Measurements from ENCODE around the gene UCHL3. TPM values are rescaled to one million over a fixed set of nuclear protein-coding genes. Genes with fewer than 3 reads are reported as not detected.

UCHL3 gene
- total RNA-seq, 4 donors from 2014 or later = 11.3 to 44.2 (median 25.6) TPM

DNA sequence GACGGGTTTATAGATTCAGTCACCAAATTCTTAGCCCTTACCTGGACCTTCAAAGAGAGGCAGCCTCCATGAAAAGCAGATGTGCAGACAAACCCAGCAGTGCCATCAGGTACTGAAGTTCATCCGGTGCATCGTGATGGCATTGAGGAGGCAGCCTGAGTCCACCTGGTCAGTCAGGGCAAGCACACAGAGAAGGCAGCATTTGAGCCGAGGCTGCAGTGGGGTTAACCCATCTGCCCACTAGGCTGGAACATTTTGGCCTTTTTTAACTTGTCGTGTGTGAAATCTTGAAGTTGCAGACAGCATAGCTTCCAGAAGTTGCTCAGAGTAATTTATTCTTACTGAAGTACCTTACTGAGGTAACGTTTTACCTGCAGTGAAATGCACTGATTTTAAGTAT, 91.4 kb downstream of the UCHL3 start:
- TF ChIP-seq, protein P1, sequence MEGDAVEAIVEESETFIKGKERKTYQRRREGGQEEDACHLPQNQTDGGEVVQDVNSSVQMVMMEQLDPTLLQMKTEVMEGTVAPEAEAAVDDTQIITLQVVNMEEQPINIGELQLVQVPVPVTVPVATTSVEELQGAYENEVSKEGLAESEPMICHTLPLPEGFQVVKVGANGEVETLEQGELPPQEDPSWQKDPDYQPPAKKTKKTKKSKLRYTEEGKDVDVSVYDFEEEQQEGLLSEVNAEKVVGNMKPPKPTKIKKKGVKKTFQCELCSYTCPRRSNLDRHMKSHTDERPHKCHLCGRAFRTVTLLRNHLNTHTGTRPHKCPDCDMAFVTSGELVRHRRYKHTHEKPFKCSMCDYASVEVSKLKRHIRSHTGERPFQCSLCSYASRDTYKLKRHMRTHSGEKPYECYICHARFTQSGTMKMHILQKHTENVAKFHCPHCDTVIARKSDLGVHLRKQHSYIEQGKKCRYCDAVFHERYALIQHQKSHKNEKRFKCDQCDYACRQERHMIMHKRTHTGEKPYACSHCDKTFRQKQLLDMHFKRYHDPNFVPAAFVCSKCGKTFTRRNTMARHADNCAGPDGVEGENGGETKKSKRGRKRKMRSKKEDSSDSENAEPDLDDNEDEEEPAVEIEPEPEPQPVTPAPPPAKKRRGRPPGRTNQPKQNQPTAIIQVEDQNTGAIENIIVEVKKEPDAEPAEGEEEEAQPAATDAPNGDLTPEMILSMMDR (IDR thresholded peaks at IDR 0.05; ENCODE audit: low read depth) = no peak

- TF ChIP-seq, protein P1 (IDR thresholded peaks at IDR 0.05; ENCODE audit: low read depth) = no peak
Measured at GRCh38 chr13:75643182-75643581, 93.6 kb downstream of the UCHL3 start.

DNA sequence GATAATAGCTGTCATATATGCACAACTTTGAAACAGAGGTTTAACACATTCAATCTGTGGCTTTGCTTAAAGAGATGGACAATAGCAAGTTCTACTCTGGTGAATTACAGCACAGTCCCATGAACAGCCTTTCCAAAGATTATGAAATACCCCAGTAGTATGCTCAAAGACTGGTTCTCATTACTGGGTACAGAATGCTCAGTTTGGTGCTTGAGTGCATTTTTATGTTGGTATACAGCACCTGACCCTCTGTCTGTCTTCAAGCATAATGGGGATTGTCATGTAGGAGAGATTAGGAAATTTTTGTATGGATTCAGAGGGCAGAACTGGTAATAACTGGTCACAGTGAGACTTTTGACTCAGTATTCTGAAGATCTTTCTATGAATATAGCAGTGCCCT, 94.1 kb downstream of the UCHL3 start:
- TF ChIP-seq, protein P1 (IDR thresholded peaks at IDR 0.05; ENCODE audit: low read depth) = no peak

DNA sequence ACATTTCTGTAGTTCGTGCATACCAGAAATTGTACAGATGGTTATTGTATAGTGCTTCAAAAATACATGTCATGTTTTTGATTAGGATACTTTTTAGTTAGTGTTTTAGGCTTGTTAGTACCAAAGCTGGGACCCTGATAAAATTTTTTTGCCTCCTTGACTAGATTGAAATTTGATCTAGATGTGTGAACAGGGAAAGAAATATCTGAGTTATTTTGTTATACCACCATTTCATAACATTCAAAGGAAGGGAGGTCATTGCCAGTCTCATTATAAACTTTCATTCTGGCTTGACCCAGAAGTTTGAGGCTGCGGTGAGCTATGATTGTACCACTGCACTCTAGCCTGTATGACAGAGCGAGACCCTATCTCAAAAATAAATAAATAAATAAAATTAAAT, 95.5 kb downstream of the UCHL3 start:
- TF ChIP-seq, protein P1 (IDR thresholded peaks at IDR 0.05; ENCODE audit: low read depth) = no peak

DNA sequence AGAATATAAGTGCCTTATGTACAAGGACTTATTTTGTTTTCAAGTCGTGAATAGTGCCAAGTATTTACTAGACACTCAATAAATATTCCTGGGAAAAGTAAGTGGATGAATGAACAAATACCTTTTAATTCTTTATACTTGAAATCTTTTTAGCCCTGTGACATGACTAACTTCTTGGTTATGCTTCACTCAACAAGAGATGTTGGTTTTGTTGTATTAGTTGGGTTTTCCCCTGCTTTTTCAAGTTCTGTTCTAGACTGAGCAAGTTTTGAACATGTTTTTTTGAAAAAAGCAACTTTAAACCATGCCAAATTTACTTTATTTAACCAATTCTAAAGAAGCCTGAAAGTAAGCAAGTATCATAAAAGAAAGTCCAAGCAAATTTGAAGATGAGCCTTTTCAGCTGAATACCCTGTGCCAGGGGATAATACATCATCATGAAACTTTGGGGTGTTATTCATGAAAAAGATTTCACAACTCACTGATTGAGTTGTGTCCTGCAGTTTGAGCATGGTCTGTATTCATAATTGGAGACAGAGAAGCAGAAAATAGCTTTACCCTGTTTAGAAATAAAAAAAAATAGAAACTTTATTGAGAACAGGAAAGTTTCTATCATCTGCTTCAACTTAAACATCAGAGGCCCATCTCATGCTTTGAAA, 97.7 kb downstream of the UCHL3 start:
- TF ChIP-seq, protein P1 (IDR thresholded peaks at IDR 0.05; ENCODE audit: low read depth) = no peak

GRCh38 chr13:75648446-75648845, 98.9 kb downstream of the UCHL3 start:
- TF ChIP-seq, protein P1 (IDR thresholded peaks at IDR 0.05; ENCODE audit: low read depth) = no peak

GRCh38 chr13:75651013-75651412, 101.4 kb downstream of the UCHL3 start:
- TF ChIP-seq, protein P1 (IDR thresholded peaks at IDR 0.05; ENCODE audit: low read depth) = no peak
